KMS-11 (cell line): ENCODE results near the gene ILK.

Source experiments
- H2AFZ ChIP-seq: fragments of 200-600 bp; sonication (generic); 2 replicates; pipeline ENCODE4 v1.6.1; 2016; ENCODE audit warnings: antibody characterized with exemption, mixed run types, low read depth
- H3K27ac ChIP-seq: fragments of 200-600 bp; sonication (generic); 2 replicates; pipeline ENCODE4 v1.6.1; 2016; ENCODE audit warnings: mild to moderate bottlenecking, mixed run types
- H3K27me3 ChIP-seq: fragments of 200-600 bp; sonication (generic); 2 replicates; pipeline ENCODE4 v1.6.1; 2017; ENCODE audit warnings: mild to moderate bottlenecking, low read depth, mixed run types, moderate library complexity; ENCODE audit not compliant: insufficient read depth
- H3K36me3 ChIP-seq: fragments of 200-600 bp; sonication (generic); 2 replicates; pipeline ENCODE4 v1.6.1; 2017; ENCODE audit warnings: mild to moderate bottlenecking, mixed run types; ENCODE audit not compliant: insufficient read depth
- H3K4me1 ChIP-seq: fragments of 200-600 bp; sonication (generic); 2 replicates; pipeline ENCODE4 v1.6.1; 2016; ENCODE audit warnings: mild to moderate bottlenecking, low read depth, mixed run types; ENCODE audit not compliant: poor library complexity, severe bottlenecking
- H3K4me2 ChIP-seq: fragments of 200-600 bp; sonication (generic); 2 replicates; pipeline ENCODE4 v1.7.0; 2016; ENCODE audit warnings: mild to moderate bottlenecking, mixed run types
- H3K4me3 ChIP-seq: fragments of 200-600 bp; sonication (generic); IDR thresholded peaks from 2 replicates; pipeline ENCODE4 v1.6.1; 2017; ENCODE audit warnings: low read depth, low read length, mixed read lengths; ENCODE audit not compliant: insufficient read depth
- H3K79me2 ChIP-seq: fragments of 200-600 bp; sonication (generic); 2 replicates; pipeline ENCODE4 v1.6.1; 2016; ENCODE audit warnings: low read depth, mixed run types; ENCODE audit not compliant: insufficient read depth
- H3K9ac ChIP-seq: fragments of 200-600 bp; sonication (generic); 2 replicates; pipeline ENCODE4 v1.6.1; 2016; ENCODE audit warnings: mild to moderate bottlenecking, mixed run types
- H4K20me1 ChIP-seq: fragments of 200-600 bp; sonication (generic); 2 replicates; pipeline ENCODE4 v1.6.1; 2016; ENCODE audit warnings: mild to moderate bottlenecking, mixed run types; ENCODE audit not compliant: insufficient read depth
- TF ChIP-seq, protein P1 (sequence below): fragments of 200-600 bp; sonication (generic); conservative IDR thresholded peaks from 2 replicates; pipeline ENCODE4 v1.6.1; 2017; ENCODE audit warnings: low read depth, mild to moderate bottlenecking, antibody characterized with exemption, low read length, moderate library complexity, mixed read lengths

The ILK gene

DNA sequence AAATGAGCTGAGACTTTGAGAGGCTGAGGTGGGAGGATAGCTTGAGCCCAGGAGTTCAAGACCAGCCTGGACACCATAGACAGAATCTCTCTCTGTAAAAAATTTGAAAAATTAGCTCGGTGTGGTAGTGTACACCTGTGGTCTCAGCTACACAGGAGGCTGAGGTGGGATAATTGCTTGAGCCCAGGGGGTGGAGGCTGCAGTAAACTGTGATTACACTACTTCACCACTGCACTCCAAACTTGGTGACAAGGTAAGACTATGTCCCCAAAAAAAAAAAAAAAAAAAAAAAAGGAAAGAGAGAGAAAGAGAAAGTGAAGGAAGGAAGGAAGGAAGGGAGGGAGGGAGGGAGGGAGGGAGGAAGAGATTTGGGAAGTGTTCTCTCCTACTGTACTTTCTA is 25.4 kb upstream of the ILK start:
- Histone ChIP-seq H4K20me1 (no peaks in the 10 kb centered on the region), H2AFZ (no peak overlapping the region), H3K27me3 (no peaks in the 10 kb centered on the region), H3K4me1 (peaks cover 4% of the 10 kb centered on the region), H3K27ac (no peak overlapping the region), H3K4me3 (no peak overlapping the region), H3K9ac (no peak overlapping the region), H3K79me2 (no peaks in the 10 kb centered on the region), H3K36me3 (no peaks in the 10 kb centered on the region), H3K4me2 (no peak overlapping the region)
- TF ChIP-seq, protein P1, sequence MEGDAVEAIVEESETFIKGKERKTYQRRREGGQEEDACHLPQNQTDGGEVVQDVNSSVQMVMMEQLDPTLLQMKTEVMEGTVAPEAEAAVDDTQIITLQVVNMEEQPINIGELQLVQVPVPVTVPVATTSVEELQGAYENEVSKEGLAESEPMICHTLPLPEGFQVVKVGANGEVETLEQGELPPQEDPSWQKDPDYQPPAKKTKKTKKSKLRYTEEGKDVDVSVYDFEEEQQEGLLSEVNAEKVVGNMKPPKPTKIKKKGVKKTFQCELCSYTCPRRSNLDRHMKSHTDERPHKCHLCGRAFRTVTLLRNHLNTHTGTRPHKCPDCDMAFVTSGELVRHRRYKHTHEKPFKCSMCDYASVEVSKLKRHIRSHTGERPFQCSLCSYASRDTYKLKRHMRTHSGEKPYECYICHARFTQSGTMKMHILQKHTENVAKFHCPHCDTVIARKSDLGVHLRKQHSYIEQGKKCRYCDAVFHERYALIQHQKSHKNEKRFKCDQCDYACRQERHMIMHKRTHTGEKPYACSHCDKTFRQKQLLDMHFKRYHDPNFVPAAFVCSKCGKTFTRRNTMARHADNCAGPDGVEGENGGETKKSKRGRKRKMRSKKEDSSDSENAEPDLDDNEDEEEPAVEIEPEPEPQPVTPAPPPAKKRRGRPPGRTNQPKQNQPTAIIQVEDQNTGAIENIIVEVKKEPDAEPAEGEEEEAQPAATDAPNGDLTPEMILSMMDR: no peak

DNA sequence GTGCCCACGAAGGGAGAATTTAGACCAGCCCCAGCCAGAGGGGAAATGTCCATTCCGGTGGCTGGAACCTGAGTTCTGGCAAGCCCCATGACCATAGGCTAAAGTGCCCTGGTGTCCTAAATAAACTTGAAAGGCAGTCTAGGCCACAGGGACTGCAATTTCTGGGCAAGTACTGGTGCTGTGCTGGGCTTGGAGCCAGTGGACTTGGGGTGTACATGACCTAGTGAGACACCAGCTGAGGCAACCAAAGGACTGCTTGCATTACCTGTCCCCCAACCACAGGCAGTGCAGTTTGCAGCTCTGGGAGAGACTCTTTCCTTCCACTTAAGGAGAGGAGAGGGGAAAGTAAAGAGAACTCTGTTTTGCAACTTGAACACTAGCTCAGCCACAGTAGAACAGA is 23.9 kb upstream of the ILK start:
- Histone ChIP-seq H3K79me2 (no peaks in the 10 kb centered on the region), H3K4me3 (no peak overlapping the region), H3K4me2 (no peak overlapping the region), H2AFZ (no peak overlapping the region), H3K27ac (no peak overlapping the region), H3K4me1 (peaks cover 4% of the 10 kb centered on the region), H4K20me1 (no peaks in the 10 kb centered on the region), H3K36me3 (no peaks in the 10 kb centered on the region), H3K27me3 (no peaks in the 10 kb centered on the region), H3K9ac (no peak overlapping the region)
- TF ChIP-seq, protein P1: no peak

DNA sequence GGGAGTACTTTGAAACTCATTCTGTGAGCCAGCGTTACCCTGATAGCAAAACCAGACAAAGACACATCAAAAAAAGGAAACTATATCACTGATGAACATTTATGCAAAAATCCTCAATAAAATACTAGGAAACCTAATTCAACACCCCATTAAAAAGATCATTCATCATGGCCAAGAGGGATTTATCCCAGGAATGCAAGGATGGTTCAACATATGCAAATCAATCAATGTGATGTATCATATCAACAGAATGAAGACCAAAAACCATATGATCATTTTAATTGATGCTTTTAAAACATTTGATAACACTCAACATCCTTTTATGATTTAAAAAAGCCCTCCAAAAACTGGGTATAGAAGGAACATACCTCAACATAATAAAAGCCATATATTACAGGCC is 20.0 kb upstream of the ILK start:
- TF ChIP-seq, protein P1: no peak
- no peak overlapping the region for H3K9ac ChIP-seq
- no peak overlapping the region for H3K27ac ChIP-seq
- H3K79me2 ChIP-seq: no peaks in the 10 kb centered on the region
- H3K4me2 ChIP-seq: no peak overlapping the region
- no peaks in the 10 kb centered on the region for H4K20me1 ChIP-seq
- no peaks in the 10 kb centered on the region for H3K27me3 ChIP-seq
- H3K4me1 ChIP-seq: no peaks in the 10 kb centered on the region
- no peaks in the 10 kb centered on the region for H3K36me3 ChIP-seq
- no peak overlapping the region for H2AFZ ChIP-seq
- no peak overlapping the region for H3K4me3 ChIP-seq

DNA sequence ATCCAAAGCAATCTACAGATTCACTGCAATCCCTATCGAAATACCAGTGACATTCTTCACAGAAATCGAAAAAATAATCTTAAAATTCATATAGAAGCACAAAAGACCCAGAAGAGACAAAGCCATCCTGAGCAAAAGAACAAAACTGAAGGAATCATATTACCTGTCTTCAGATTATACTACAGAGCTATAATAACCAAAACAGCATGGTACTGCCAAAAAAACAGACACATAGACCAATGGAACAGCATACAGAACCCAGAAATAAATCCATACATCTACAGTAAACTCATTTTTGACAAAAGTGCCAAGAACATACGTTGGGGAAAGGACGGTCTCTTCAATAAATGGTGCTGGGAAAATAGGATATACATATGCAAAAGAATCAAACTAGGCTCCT is 19.0 kb upstream of the ILK start:
- H3K4me1 ChIP-seq: no peaks in the 10 kb centered on the region
- no peak overlapping the region for H3K4me3 ChIP-seq
- no peaks in the 10 kb centered on the region for H4K20me1 ChIP-seq
- H2AFZ ChIP-seq: no peak overlapping the region
- TF ChIP-seq, protein P1: no peak
- no peak overlapping the region for H3K9ac ChIP-seq
- no peaks in the 10 kb centered on the region for H3K79me2 ChIP-seq
- no peak overlapping the region for H3K4me2 ChIP-seq
- no peaks in the 10 kb centered on the region for H3K27me3 ChIP-seq
- H3K27ac ChIP-seq: no peak overlapping the region
- no peaks in the 10 kb centered on the region for H3K36me3 ChIP-seq
